HEK293T (cell line): ENCODE results near the gene SSU72.

ENCODE experiments used
- ARNT ChIP-seq: fragments of 450-650 bp; IDR thresholded peaks from 2 replicates; pipeline ENCODE4 v1.6.1; 2017; ENCODE audit warnings: mild to moderate bottlenecking
- BHLHE40 ChIP-seq: fragments of 450-650 bp; IDR thresholded peaks from 2 replicates; pipeline ENCODE4 v1.6.1; 2016; ENCODE audit warnings: mild to moderate bottlenecking, moderate library complexity, borderline replicate concordance
- CTBP1 ChIP-seq: fragments of 450-650 bp; IDR thresholded peaks from 2 replicates; pipeline ENCODE4 v1.6.1; 2016; ENCODE audit warnings: borderline replicate concordance
- FOXA1 ChIP-seq: fragments of 450-650 bp; IDR thresholded peaks from 2 replicates; pipeline ENCODE4 v1.6.1; 2016; ENCODE audit warnings: mild to moderate bottlenecking
- FOXK2 ChIP-seq: fragments of 450-650 bp; IDR thresholded peaks from 2 replicates; pipeline ENCODE4 v1.6.1; 2016; ENCODE audit warnings: mild to moderate bottlenecking
- FOXM1 ChIP-seq: fragments of 450-650 bp; IDR thresholded peaks from 2 replicates; pipeline ENCODE4 v1.6.1; 2017; ENCODE audit warnings: mild to moderate bottlenecking, borderline replicate concordance
- HDGF ChIP-seq: fragments of 450-650 bp; IDR thresholded peaks from 2 replicates; pipeline ENCODE4 v1.6.1; 2017; ENCODE audit warnings: antibody characterized with exemption, borderline replicate concordance
- NFRKB ChIP-seq: fragments of 450-650 bp; IDR thresholded peaks from 2 replicates; pipeline ENCODE4 v1.6.1; 2016; ENCODE audit warnings: mild to moderate bottlenecking, moderate library complexity
- SP1 ChIP-seq: fragments of 450-650 bp; IDR thresholded peaks from 2 replicates; pipeline ENCODE4 v1.6.1; 2017
- SUZ12 ChIP-seq: fragments of 450-650 bp; IDR thresholded peaks from 2 replicates; pipeline ENCODE4 v1.6.1; 2016; ENCODE audit warnings: mild to moderate bottlenecking
- TARDBP ChIP-seq: fragments of 450-650 bp; IDR thresholded peaks from 2 replicates; pipeline ENCODE4 v1.6.1; 2016
- ZNF384 ChIP-seq: fragments of 450-650 bp; IDR thresholded peaks from 2 replicates; pipeline ENCODE4 v1.6.1; 2016
- TF ChIP-seq, protein P1 (sequence below): fragments of 450-650 bp; IDR thresholded peaks from 2 replicates; pipeline ENCODE4 v1.6.1; 2016

DNA sequence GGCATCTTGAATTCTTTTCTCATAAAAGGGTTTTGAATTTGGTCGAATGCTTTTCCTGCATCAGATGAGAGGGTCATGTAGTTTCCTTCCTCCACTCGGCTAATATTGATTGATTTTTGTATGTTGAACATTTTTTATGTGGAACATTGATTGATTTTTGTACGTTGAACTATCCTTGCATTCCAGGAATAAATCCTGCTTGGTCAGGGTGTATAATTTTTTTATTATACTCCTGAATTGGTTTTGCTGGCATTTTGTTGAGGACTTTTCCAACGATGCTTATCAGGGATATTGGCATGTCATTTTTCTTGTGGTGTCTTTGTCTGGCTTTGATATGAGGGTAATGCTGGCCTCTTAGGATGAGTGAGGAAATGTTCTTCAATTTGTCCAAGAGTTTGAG is 42.7 kb downstream of the SSU72 start:
- TF ChIP-seq FOXK2 (no peak), ZNF384 (no peak), FOXM1 (no peak), SP1 (no peak), SUZ12 (no peak), NFRKB (no peak), FOXA1 (no peak), TARDBP (no peak), CTBP1 (no peak), HDGF (no peak), BHLHE40 (no peak), ARNT (no peak)
- TF ChIP-seq, protein P1, sequence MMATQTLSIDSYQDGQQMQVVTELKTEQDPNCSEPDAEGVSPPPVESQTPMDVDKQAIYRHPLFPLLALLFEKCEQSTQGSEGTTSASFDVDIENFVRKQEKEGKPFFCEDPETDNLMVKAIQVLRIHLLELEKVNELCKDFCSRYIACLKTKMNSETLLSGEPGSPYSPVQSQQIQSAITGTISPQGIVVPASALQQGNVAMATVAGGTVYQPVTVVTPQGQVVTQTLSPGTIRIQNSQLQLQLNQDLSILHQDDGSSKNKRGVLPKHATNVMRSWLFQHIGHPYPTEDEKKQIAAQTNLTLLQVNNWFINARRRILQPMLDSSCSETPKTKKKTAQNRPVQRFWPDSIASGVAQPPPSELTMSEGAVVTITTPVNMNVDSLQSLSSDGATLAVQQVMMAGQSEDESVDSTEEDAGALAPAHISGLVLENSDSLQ, result no peak
